HG03139 (cell line): ENCODE results near the gene HOXC5.

Experiments used
- ATAC-seq: cut with Tn5 transposase; IDR thresholded peaks from one replicate; pipeline ENCODE4 v1.9.1; 2021; ENCODE audit not compliant: unreplicated experiment

HOXC5 gene

GRCh38 chr12:54019091-54019811 lies 13.6 kb upstream of the HOXC5 start:
- no peak for ATAC-seq

- ATAC-seq: no peak
These were observed 12.8 kb upstream of the HOXC5 start for GRCh38 chr12:54019924-54020590.

GRCh38 chr12:54020591-54021405 lies 12.1 kb upstream of the HOXC5 start:
- no peak for ATAC-seq

- no peak for ATAC-seq
These were observed 11.3 kb upstream of the HOXC5 start for GRCh38 chr12:54021432-54022013.

- no peak for ATAC-seq
These were observed 9.6 kb upstream of the HOXC5 start for GRCh38 chr12:54022960-54023884.

- no peak for ATAC-seq
These were observed 8.7 kb upstream of the HOXC5 start for GRCh38 chr12:54024127-54024526.

GRCh38 chr12:54024581-54025305 lies 8.1 kb upstream of the HOXC5 start:
- no peak for ATAC-seq

GRCh38 chr12:54025499-54026405 lies 7.1 kb upstream of the HOXC5 start:
- ATAC-seq: no peak

GRCh38 chr12:54026640-54027441 lies 6.0 kb upstream of the HOXC5 start:
- ATAC-seq: no peak

- ATAC-seq: no peak
These were observed 5.4 kb upstream of the HOXC5 start for GRCh38 chr12:54027442-54027786.

GRCh38 chr12:54028314-54029201 lies 4.3 kb upstream of the HOXC5 start, which contains the start of gene HOXC6:
Gene HOXC6 (plus strand): TSS chr12:54028440. CDS start chr12:54028522, 82 bp downstream.
- no peak for ATAC-seq

- ATAC-seq: no peak
These were observed 3.1 kb upstream of the HOXC5 start for GRCh38 chr12:54029529-54030441.

- ATAC-seq: no peak
These were observed 2.4 kb upstream of the HOXC5 start for GRCh38 chr12:54030442-54030801.

- no peak for ATAC-seq
These were observed 1.9 kb upstream of the HOXC5 start for GRCh38 chr12:54030889-54031471.

GRCh38 chr12:54031480-54031879 lies 1.4 kb upstream of the HOXC5 start:
- ATAC-seq: no peak
